ENCODE measurements around the gene RPS15. TPM values are rescaled to one million over a fixed set of nuclear protein-coding genes. Genes with fewer than 3 reads are reported as not detected.

Gene RPS15
- total RNA-seq, 1 experiment from 2014 or later: 1,862 TPM

DNA sequence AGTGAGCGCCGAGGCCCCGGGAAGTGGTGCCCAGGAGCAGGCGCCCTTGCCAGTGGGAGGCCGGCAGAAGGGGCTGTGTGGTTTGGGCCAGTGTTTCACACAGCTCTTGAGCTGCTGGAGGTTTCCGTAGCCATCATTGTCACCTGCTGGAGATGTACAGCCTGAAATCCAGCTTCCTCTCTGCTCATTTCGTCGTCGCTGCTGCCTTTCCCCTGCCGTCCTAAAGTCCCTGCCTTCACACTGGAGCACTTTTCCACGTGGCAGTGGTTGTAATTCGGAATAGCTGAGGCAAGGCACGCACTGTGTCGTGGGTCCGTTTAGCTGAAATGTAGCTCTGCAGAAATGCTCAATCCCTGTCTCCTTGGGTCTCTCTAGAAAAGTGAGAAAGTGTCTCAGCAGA is 17.6 kb upstream of the RPS15 start (continued):
- TF ChIP-seq, protein P1, sequence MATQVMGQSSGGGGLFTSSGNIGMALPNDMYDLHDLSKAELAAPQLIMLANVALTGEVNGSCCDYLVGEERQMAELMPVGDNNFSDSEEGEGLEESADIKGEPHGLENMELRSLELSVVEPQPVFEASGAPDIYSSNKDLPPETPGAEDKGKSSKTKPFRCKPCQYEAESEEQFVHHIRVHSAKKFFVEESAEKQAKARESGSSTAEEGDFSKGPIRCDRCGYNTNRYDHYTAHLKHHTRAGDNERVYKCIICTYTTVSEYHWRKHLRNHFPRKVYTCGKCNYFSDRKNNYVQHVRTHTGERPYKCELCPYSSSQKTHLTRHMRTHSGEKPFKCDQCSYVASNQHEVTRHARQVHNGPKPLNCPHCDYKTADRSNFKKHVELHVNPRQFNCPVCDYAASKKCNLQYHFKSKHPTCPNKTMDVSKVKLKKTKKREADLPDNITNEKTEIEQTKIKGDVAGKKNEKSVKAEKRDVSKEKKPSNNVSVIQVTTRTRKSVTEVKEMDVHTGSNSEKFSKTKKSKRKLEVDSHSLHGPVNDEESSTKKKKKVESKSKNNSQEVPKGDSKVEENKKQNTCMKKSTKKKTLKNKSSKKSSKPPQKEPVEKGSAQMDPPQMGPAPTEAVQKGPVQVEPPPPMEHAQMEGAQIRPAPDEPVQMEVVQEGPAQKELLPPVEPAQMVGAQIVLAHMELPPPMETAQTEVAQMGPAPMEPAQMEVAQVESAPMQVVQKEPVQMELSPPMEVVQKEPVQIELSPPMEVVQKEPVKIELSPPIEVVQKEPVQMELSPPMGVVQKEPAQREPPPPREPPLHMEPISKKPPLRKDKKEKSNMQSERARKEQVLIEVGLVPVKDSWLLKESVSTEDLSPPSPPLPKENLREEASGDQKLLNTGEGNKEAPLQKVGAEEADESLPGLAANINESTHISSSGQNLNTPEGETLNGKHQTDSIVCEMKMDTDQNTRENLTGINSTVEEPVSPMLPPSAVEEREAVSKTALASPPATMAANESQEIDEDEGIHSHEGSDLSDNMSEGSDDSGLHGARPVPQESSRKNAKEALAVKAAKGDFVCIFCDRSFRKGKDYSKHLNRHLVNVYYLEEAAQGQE (IDR thresholded peaks at IDR 0.05; ENCODE audit: low read depth): no peak
- TF ChIP-seq SP1 (IDR thresholded peaks at IDR 0.05; ENCODE audit: low read depth): no peak

DNA sequence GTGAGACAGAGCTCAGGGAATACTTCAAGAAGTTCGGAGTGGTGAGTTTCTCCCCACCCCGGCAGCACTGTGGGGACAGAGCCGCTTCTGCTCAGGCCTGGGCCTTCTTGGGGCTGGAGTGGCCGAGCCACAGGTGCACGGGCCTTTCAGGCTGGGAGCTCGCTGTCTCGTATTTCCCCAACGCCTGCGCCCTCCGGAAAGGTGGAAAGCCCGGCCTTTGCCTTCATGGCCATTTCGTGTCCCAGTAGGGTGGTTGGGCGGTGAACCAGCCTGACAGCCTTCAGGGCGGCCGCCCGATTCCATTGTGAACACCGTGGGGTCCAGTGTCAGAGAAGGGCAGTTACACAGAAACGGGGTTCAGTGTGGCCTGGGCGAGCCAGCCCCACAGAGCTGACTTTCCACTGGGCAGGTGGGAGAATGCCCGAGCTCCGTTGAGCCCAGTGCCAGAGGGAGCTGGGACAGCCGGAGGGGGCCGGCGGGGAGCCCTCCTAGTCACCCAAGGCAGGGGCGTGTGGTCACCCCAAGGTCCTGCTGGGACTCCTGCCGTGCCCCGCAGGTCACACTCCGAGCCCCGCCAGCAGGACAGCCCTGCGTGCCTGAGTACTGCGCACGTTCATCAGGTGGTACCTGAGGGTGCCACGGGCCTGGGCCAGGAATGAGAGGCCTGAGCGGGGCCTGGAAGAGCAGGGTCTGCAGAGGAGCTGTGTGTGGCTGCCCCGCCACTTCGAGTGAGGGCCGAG is 16.8 kb upstream of the RPS15 start:
- H3K79me2 ChIP-seq (ENCODE audit: insufficient read depth, low read length): peaks cover 95% of the 10 kb centered on the region
- RAD21 ChIA-PET (ENCODE audit: low non-redundant PET in 1 of 2, low total read pairs in 2 of 2, uncharacterized antibody in 2 of 2, unreplicated experiment in 2 of 2): no interaction called here
- CTCF ChIA-PET: no interaction called here
- H3K27me3 ChIP-seq (ENCODE audit: insufficient read depth, low read length): no peaks in the 10 kb centered on the region
- no peak overlapping the region for H2AFZ ChIP-seq (ENCODE audit: low read depth, low read length, poor library complexity, severe bottlenecking)
- H3K4me3 ChIP-seq (replicated peaks in 1 of 2; ENCODE audit: low read depth in 1 of 2, low read length in 2 of 2): no peak overlapping the region
- H3K9ac ChIP-seq (ENCODE audit: low read length): no peak overlapping the region
- no peak for ATAC-seq
- H3K4me2 ChIP-seq (ENCODE audit: low read length): no peak overlapping the region
- no peaks in the 10 kb centered on the region; the same call in 1 of the 2 replicates for H4K20me1 ChIP-seq (ENCODE audit: insufficient read depth)
- DNase-seq (ENCODE audit: low read depth, low spot score): no peak
- no TSS peak for BruUV-seq (replicated peaks)
- H3K9me2 ChIP-seq (ENCODE audit: insufficient read depth): no peaks in the 10 kb centered on the region
- peaks cover 0 to under 1% of the 10 kb centered on the region in 2 experiments; a peak in 1 of 4 replicates for H3K4me1 ChIP-seq (ENCODE audit: control insufficient read depth in 1 of 2, insufficient read depth in 2 of 2, low read length in 2 of 2)
- intact Hi-C loops (cut with micrococcal nuclease): no loop called here
- TF ChIP-seq RAD21 (IDR thresholded peaks at IDR 0.05; ENCODE audit: low read depth) (no peak), SIN3A (IDR thresholded peaks at IDR 0.05; ENCODE audit: low read depth) (no peak), ZNF274 (IDR thresholded peaks at IDR 0.05; ENCODE audit: low read depth, low read length) (no peak), EGR1 (IDR thresholded peaks at IDR 0.05; ENCODE audit: low read depth) (no peak), ELF1 (IDR thresholded peaks at IDR 0.05; ENCODE audit: borderline replicate concordance, low read depth) (no peak), CBX3 (IDR thresholded peaks at IDR 0.05; ENCODE audit: low read depth) (no peak), SP1 (IDR thresholded peaks at IDR 0.05; ENCODE audit: low read depth) (no peak), SRF (IDR thresholded peaks at IDR 0.05; ENCODE audit: low read depth) (no peak), ZFX (IDR thresholded peaks at IDR 0.05) (no peak), EZH2phosphoT487 (IDR thresholded peaks at IDR 0.05; ENCODE audit: borderline replicate concordance) (no peak), FOSL1 (IDR thresholded peaks at IDR 0.05; ENCODE audit: low read depth) (no peak), EZH2 (IDR thresholded peaks at IDR 0.05) (no peak), POLR2AphosphoS5 (IDR thresholded peaks at IDR 0.05; ENCODE audit: low read depth, low read length) (no peak)
- TF ChIP-seq, protein P2, sequence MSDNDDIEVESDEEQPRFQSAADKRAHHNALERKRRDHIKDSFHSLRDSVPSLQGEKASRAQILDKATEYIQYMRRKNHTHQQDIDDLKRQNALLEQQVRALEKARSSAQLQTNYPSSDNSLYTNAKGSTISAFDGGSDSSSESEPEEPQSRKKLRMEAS (IDR thresholded peaks at IDR 0.05): no peak
- TF ChIP-seq, protein P3, sequence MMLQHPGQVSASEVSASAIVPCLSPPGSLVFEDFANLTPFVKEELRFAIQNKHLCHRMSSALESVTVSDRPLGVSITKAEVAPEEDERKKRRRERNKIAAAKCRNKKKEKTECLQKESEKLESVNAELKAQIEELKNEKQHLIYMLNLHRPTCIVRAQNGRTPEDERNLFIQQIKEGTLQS (IDR thresholded peaks at IDR 0.05): no peak
- H3K27ac ChIP-seq (ENCODE audit: low read depth, low read length): no peak overlapping the region
- no peaks in the 10 kb centered on the region for H3K9me3 ChIP-seq (ENCODE audit: control insufficient read depth in 1 of 2, insufficient read depth in 1 of 2, low read depth in 1 of 2, low read length in 2 of 2)
- POLR2A ChIA-PET: no interaction called here
- peaks cover 48 to 82% of the 10 kb centered on the region in 2 experiments for H3K36me3 ChIP-seq (ENCODE audit: control insufficient read depth in 1 of 2, insufficient read depth in 2 of 2, low read length in 2 of 2)
